K562 (cell line): Measurements from ENCODE around the gene RCE1. TPM values are rescaled to one million over a fixed set of nuclear protein-coding genes. Genes with fewer than 3 reads are reported as not detected.

ENCODE experiments used
- polyA plus RNA-seq, 8 experiments: library from polyadenylated mRNA; depleted of rRNA in 4 of 8; stranded (reverse) in 5 of 8; unstranded in 3 of 8; fragments of >200 nt; fragmentation: Nextera tagmentation in 2 of 8; fragmentation: Illumina TruSeq in 1 of 8; extraction: Ambion mirVana in 2 of 8; extraction: Trizol in 1 of 8; gene quantifications; 2 replicates each; pipeline versions ENCODE4 v1.2.1 to v1.2.3, GENCODE V29; 2011 to 2014; ENCODE audit warnings: inconsistent platforms in 1 of 8, missing spikeins in 1 of 8
- total RNA-seq, 7 experiments: library from RNA; depleted of rRNA in 6 of 7; stranded (reverse); fragments of >200 nt in 6 of 7; fragmentation: Illumina TruSeq in 2 of 7; extraction: Trizol in 2 of 7; gene quantifications; 2 replicates each; pipeline versions ENCODE4 v1.2.1 to v1.2.3, GENCODE V29; 2011 to 2021; ENCODE audit warnings: low replicate concordance in 1 of 7
- TF ChIP-seq, protein P1 (sequence below): fragments of 200-600 bp; sonication (generic); IDR thresholded peaks from one replicate; pipeline ENCODE4 v1.6.1; 2012; ENCODE audit warnings: mild to moderate bottlenecking, low read depth, low read length, inconsistent platforms

RCE1 gene
- total and polyA plus RNA-seq, 9 of the 15 experiments (the other 6 are each of a cell fraction or from before 2014, with no cell fraction given) = 0.75 to 41.5 (median 15.1) TPM

DNA sequence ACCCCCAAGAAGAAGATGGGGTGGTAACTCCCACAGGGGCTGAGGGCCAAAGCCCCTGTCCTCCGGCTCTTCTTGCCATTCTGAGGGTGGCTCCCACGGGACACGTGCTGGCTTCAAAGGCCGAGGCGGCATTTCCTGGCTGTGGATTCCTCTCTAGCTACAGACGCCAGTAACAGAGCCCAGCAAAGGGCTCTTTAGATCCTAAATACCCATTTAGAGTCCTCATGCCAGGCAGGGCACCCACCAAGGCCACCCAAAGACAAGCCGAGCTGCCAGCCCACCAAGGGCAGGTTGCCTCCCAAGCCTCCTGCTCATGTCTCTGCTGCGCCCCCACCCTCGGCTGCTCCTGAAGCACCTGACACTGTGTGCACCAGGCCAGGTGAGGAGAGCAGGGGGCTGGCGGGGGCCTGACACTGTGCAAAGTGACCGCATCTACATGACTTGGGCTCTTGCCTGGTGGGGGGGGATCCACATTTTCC, 19.4 kb downstream of the RCE1 start (continued):
- TF ChIP-seq, protein P1, sequence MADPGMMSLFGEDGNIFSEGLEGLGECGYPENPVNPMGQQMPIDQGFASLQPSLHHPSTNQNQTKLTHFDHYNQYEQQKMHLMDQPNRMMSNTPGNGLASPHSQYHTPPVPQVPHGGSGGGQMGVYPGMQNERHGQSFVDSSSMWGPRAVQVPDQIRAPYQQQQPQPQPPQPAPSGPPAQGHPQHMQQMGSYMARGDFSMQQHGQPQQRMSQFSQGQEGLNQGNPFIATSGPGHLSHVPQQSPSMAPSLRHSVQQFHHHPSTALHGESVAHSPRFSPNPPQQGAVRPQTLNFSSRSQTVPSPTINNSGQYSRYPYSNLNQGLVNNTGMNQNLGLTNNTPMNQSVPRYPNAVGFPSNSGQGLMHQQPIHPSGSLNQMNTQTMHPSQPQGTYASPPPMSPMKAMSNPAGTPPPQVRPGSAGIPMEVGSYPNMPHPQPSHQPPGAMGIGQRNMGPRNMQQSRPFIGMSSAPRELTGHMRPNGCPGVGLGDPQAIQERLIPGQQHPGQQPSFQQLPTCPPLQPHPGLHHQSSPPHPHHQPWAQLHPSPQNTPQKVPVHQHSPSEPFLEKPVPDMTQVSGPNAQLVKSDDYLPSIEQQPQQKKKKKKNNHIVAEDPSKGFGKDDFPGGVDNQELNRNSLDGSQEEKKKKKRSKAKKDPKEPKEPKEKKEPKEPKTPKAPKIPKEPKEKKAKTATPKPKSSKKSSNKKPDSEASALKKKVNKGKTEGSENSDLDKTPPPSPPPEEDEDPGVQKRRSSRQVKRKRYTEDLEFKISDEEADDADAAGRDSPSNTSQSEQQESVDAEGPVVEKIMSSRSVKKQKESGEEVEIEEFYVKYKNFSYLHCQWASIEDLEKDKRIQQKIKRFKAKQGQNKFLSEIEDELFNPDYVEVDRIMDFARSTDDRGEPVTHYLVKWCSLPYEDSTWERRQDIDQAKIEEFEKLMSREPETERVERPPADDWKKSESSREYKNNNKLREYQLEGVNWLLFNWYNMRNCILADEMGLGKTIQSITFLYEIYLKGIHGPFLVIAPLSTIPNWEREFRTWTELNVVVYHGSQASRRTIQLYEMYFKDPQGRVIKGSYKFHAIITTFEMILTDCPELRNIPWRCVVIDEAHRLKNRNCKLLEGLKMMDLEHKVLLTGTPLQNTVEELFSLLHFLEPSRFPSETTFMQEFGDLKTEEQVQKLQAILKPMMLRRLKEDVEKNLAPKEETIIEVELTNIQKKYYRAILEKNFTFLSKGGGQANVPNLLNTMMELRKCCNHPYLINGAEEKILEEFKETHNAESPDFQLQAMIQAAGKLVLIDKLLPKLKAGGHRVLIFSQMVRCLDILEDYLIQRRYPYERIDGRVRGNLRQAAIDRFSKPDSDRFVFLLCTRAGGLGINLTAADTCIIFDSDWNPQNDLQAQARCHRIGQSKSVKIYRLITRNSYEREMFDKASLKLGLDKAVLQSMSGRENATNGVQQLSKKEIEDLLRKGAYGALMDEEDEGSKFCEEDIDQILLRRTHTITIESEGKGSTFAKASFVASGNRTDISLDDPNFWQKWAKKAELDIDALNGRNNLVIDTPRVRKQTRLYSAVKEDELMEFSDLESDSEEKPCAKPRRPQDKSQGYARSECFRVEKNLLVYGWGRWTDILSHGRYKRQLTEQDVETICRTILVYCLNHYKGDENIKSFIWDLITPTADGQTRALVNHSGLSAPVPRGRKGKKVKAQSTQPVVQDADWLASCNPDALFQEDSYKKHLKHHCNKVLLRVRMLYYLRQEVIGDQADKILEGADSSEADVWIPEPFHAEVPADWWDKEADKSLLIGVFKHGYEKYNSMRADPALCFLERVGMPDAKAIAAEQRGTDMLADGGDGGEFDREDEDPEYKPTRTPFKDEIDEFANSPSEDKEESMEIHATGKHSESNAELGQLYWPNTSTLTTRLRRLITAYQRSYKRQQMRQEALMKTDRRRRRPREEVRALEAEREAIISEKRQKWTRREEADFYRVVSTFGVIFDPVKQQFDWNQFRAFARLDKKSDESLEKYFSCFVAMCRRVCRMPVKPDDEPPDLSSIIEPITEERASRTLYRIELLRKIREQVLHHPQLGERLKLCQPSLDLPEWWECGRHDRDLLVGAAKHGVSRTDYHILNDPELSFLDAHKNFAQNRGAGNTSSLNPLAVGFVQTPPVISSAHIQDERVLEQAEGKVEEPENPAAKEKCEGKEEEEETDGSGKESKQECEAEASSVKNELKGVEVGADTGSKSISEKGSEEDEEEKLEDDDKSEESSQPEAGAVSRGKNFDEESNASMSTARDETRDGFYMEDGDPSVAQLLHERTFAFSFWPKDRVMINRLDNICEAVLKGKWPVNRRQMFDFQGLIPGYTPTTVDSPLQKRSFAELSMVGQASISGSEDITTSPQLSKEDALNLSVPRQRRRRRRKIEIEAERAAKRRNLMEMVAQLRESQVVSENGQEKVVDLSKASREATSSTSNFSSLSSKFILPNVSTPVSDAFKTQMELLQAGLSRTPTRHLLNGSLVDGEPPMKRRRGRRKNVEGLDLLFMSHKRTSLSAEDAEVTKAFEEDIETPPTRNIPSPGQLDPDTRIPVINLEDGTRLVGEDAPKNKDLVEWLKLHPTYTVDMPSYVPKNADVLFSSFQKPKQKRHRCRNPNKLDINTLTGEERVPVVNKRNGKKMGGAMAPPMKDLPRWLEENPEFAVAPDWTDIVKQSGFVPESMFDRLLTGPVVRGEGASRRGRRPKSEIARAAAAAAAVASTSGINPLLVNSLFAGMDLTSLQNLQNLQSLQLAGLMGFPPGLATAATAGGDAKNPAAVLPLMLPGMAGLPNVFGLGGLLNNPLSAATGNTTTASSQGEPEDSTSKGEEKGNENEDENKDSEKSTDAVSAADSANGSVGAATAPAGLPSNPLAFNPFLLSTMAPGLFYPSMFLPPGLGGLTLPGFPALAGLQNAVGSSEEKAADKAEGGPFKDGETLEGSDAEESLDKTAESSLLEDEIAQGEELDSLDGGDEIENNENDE = no peak
- TF ChIP-seq, all 486 proteins: peak for 1
